ENCODE measurements around the gene GALK2.
"Not testable (repeated sequence)": the region's sequence is repeated elsewhere in the genome, so short reads cannot be mapped to it uniquely, and the experiment has no call there.

GRCh38 chr15:49175582-49176397 lies 5.7 kb downstream of the GALK2 start:
- TF ChIP-seq CTCF (conservative IDR thresholded peaks at IDR 0.05); EZH2 (IDR thresholded peaks at IDR 0.05; ENCODE audit: low read depth): not testable (repeated sequence)
